OCI-LY7 (cell line): Measurements from ENCODE around the gene LHX6. TPM values are rescaled to one million over a fixed set of nuclear protein-coding genes. Genes with fewer than 3 reads are reported as not detected.
A peak's percentile ranks its signal among the peaks of the same experiment; 100 is the strongest.

Experiments used
- BruUV-seq: library from RNA; stranded (reverse); fragments of 400-500 nt; replicated peaks from 2 replicates; lab custom pipeline; 2021; lab: Mats Ljungman, UMichigan
- CTCF ChIA-PET: fragments of 300-600 bp; sonication (Branson Sonifier 250); formaldehyde crosslinking; loops from one replicate; lab custom pipeline; 2022; ENCODE audit warnings: antibody characterized with exemption; ENCODE audit not compliant: unreplicated experiment; lab: Charles Lee
- POLR2A ChIA-PET: fragments of 300-600 bp; sonication (Branson Sonifier 250); formaldehyde crosslinking; loops from one replicate; lab custom pipeline; 2022; ENCODE audit warnings: antibody characterized with exemption; lab: Charles Lee
- DNase-seq: peaks from one replicate; pipeline ENCODE4 v3.0.0-alpha.2; 2015; ENCODE audit warnings: low spot score
- H2AFZ ChIP-seq: fragments of 200-600 bp; sonication (generic), shearing (Covaris generic); 2 replicates; pipeline ENCODE4 v1.6.1; 2014; ENCODE audit warnings: mild to moderate bottlenecking, antibody characterized with exemption, low read length, moderate library complexity
- H3K27ac ChIP-seq: fragments of 200-600 bp; sonication (generic); 2 replicates; pipeline ENCODE4 v1.5.1; 2014; ENCODE audit warnings: mixed run types, low read depth, mild to moderate bottlenecking, moderate library complexity, low read length, inconsistent platforms; ENCODE audit not compliant: poor library complexity, severe bottlenecking
- H3K36me3 ChIP-seq: fragments of 200-600 bp; sonication (generic); 2 replicates; pipeline ENCODE4 v1.6.1; 2014; ENCODE audit warnings: mild to moderate bottlenecking, antibody characterized with exemption, low read length, moderate library complexity, mixed read lengths; ENCODE audit not compliant: insufficient read depth
- H3K4me1 ChIP-seq: fragments of 200-600 bp; sonication (generic); 2 replicates; pipeline ENCODE4 v1.5.1; 2014; ENCODE audit warnings: mild to moderate bottlenecking, low read length; ENCODE audit not compliant: insufficient read depth, poor library complexity, severe bottlenecking
- H3K4me2 ChIP-seq: fragments of 200-600 bp; sonication (generic); 2 replicates; pipeline ENCODE4 v1.6.1; 2014; ENCODE audit warnings: mild to moderate bottlenecking, low read length
- H3K4me3 ChIP-seq: fragments of 200-600 bp; sonication (generic); 2 replicates; pipeline ENCODE4 v1.5.1; 2014; ENCODE audit warnings: mild to moderate bottlenecking, low read depth, low read length; ENCODE audit not compliant: poor library complexity, severe bottlenecking
- H3K79me2 ChIP-seq: fragments of 200-600 bp; sonication (generic); 2 replicates; pipeline ENCODE4 v1.6.1; 2016; ENCODE audit warnings: low read depth, mild to moderate bottlenecking, low read length, moderate library complexity, mixed read lengths; ENCODE audit not compliant: insufficient read depth
- H3K9me2 ChIP-seq: fragments of 200-600 bp; sonication (generic); 2 replicates; pipeline ENCODE4 v1.6.1; 2016; ENCODE audit warnings: mild to moderate bottlenecking, low read length, mixed read lengths; ENCODE audit not compliant: insufficient read depth
- H3K9me3 ChIP-seq: fragments of 200-600 bp; sonication (generic); 2 replicates; pipeline ENCODE4 v1.6.1; 2014; ENCODE audit warnings: mild to moderate bottlenecking, mixed run types, low read length, mixed read lengths
- H4K20me1 ChIP-seq: fragments of 200-600 bp; sonication (generic); 2 replicates; pipeline ENCODE4 v1.6.1; 2014; ENCODE audit warnings: mild to moderate bottlenecking, antibody characterized with exemption, low read length, moderate library complexity, mixed read lengths; ENCODE audit not compliant: insufficient read depth
- CTCF ChIP-seq: fragments of 200-600 bp; sonication (generic); conservative IDR thresholded peaks from 2 replicates; pipeline ENCODE4 v1.5.1; 2014; ENCODE audit warnings: mild to moderate bottlenecking, antibody characterized with exemption, low read length, moderate library complexity, mixed read lengths
- EZH2phosphoT487 ChIP-seq: fragments of 200-600 bp; sonication (generic); IDR thresholded peaks from 2 replicates; pipeline ENCODE4 v1.6.1; 2018; ENCODE audit warnings: low read depth, borderline replicate concordance, mild to moderate bottlenecking, mixed run types, antibody characterized with exemption, low read length, moderate library complexity, mixed read lengths
- intact Hi-C: fragments of 100-400 bp; cut with micrococcal nuclease; formaldehyde crosslinking; loops from one replicate; pipeline ENCODE4 v1.10.0; 2022; ENCODE audit not compliant: unreplicated experiment
- total RNA-seq, 2 experiments: library from RNA; depleted of rRNA in 1 of 2; stranded (reverse); fragments of >200 nt in 1 of 2; shearing (Covaris generic) in 1 of 2; gene quantifications; 2 replicates each; pipeline ENCODE4 v1.2.3, GENCODE V29; 2014 to 2022

LHX6 gene
- total RNA-seq, 2 experiments from 2014 or later, result not detected

- BruUV-seq, result no TSS peak
- intact Hi-C loops, result loop anchor here (10.0 kb wide), 1 partner anchor 667 kb away; the partner anchor contains the start of gene ZBTB26
- POLR2A ChIA-PET, result interaction anchor here (1.0 to 2.1 kb wide), 2 partner anchors 12 to 17 kb away, joined by 3 to 7 read pairs; no protein-coding TSS in a partner anchor
Observed at GRCh38 chr9:122268041-122268814, 39.5 kb upstream of the LHX6 start.

GRCh38 chr9:122265149-122265915 lies 36.6 kb upstream of the LHX6 start:
- TF ChIP-seq EZH2phosphoT487, result no peak
- TF ChIP-seq CTCF, result peak; percentile 60; the same call in 1 of the 2 replicates
- peak overlapping the region; percentile 87 for H3K4me3 ChIP-seq
- intact Hi-C loops, result loop anchor here (2.0 to 10.0 kb wide), 2 partner anchors 21 to 669 kb away; partner anchors contain the start of gene ZBTB26
- peak overlapping the region; percentile 90 for H3K27ac ChIP-seq
- TSS peak; percentile 86 for BruUV-seq
- H3K79me2 ChIP-seq, result peaks cover 84% of the 10 kb centered on the region
- H3K4me1 ChIP-seq, result peaks cover 51% of the 10 kb centered on the region
- H3K9me2 ChIP-seq, result no peaks in the 10 kb centered on the region
- H3K36me3 ChIP-seq, result peaks cover 40% of the 10 kb centered on the region
- peak overlapping the region; percentile 66; the same call in 1 of the 2 replicates for H2AFZ ChIP-seq
- H3K9me3 ChIP-seq, result no peaks in the 10 kb centered on the region
- peak; percentile 77 for DNase-seq
- POLR2A ChIA-PET, result interaction anchor here (0.6 to 2.4 kb wide), 7 partner anchors 11 to 647 kb away, joined by 3 to 9 read pairs (median 3); no protein-coding TSS in a partner anchor
- H4K20me1 ChIP-seq, result peaks cover 10% of the 10 kb centered on the region; the same call in 1 of the 2 replicates
- H3K4me2 ChIP-seq, result peak overlapping the region; percentile 81
- CTCF ChIA-PET, result interaction anchor here (1.2 kb wide), 1 partner anchor 140 kb away, joined by 5 read pairs; no protein-coding TSS in a partner anchor

More at GRCh38 chr9:122268041-122268814, 39.5 kb upstream of the LHX6 start:
- Histone ChIP-seq H3K9me3 (peaks cover under 1% of the 10 kb centered on the region; the same call in 1 of the 2 replicates), H3K36me3 (peaks cover 41% of the 10 kb centered on the region), H3K9me2 (no peaks in the 10 kb centered on the region), H3K27ac (peak overlapping the region; percentile 91), H3K4me2 (peak overlapping the region; percentile 62), H2AFZ (peak overlapping the region; percentile 14; the same call in 1 of the 2 replicates), H4K20me1 (peaks cover 10% of the 10 kb centered on the region; the same call in 1 of the 2 replicates), H3K79me2 (peaks cover 82% of the 10 kb centered on the region), H3K4me1 (peaks cover 33% of the 10 kb centered on the region), H3K4me3 (peak overlapping the region; percentile 43)
- CTCF ChIA-PET, result no interaction called here
- DNase-seq, result peak; percentile 63
- no peak for TF ChIP-seq EZH2phosphoT487
